Left ventricle myocardium inferior (tissue), 1 donor: ENCODE results near the gene DHRSX. TPM values are rescaled to one million over a fixed set of nuclear protein-coding genes. Genes with fewer than 3 reads are reported as not detected.
A peak's percentile ranks its signal among the peaks of the same experiment; 100 is the strongest.
"Not testable (repeated sequence)": the region's sequence is repeated elsewhere in the genome, so short reads cannot be mapped to it uniquely, and the experiment has no call there.

Experiments used
- DNase-seq: peaks from one replicate; pipeline ENCODE4 v3.0.0-alpha.2; 2020
- H3K27ac ChIP-seq: fragments of 200-600 bp; replicated peaks from 2 replicates; pipeline ENCODE4 v1.8.0; 2021
- H3K27me3 ChIP-seq: fragments of 200-600 bp; 2 replicates; pipeline ENCODE4 v1.8.0; 2021; ENCODE audit warnings: low read depth
- H3K36me3 ChIP-seq: fragments of 200-600 bp; 2 replicates; pipeline ENCODE4 v1.8.0; 2021
- H3K4me1 ChIP-seq: fragments of 200-600 bp; 2 replicates; pipeline ENCODE4 v1.8.0; 2021
- H3K4me3 ChIP-seq: fragments of 200-600 bp; 2 replicates; pipeline ENCODE4 v1.8.0; 2021; ENCODE audit warnings: mild to moderate bottlenecking, moderate library complexity
- H3K9me3 ChIP-seq: fragments of 200-600 bp; replicated peaks from 2 replicates; pipeline ENCODE4 v1.8.0; 2021
- CTCF ChIP-seq: fragments of 200-600 bp; IDR thresholded peaks from 2 replicates; pipeline ENCODE4 v1.8.0; 2021; ENCODE audit warnings: antibody characterized with exemption, mild to moderate bottlenecking, borderline replicate concordance
- intact Hi-C: fragments of 100-400 bp; cut with micrococcal nuclease; formaldehyde crosslinking; loops from one replicate; pipeline ENCODE4 v1.11.0; 2022
- total RNA-seq: library from RNA; stranded (reverse); fragmentation: NEBNext Ultra II Directional; extraction: Animal tissue kit (Norgen Biotek cat#: 25700); gene quantifications from one replicate; pipeline ENCODE4 v1.2.1, GENCODE V29; 2021
- donor health status: DM: no; HTN: yes; CAD: no; lungs with severe emphysema.

Gene DHRSX
- total RNA-seq, 1 donor from 2014 or later = 35.3 TPM

- Histone ChIP-seq H3K4me3 (no peak overlapping the region), H3K36me3 (no peaks in the 10 kb centered on the region), H3K27me3 (no peaks in the 10 kb centered on the region), H3K4me1 (peaks cover 2% of the 10 kb centered on the region), H3K9me3 (no peaks in the 10 kb centered on the region), H3K27ac (peak overlapping the region; percentile 38)
- no peak for TF ChIP-seq CTCF
- intact Hi-C loops = no loop called here
- DNase-seq = no peak
These were observed 37.4 kb upstream of the DHRSX start for GRCh38 chrX:2538031-2538757.

GRCh38 chrX:2536974-2537373 is 36.2 kb upstream of the DHRSX start:
- H3K4me3 ChIP-seq = no peak overlapping the region
- H3K36me3 ChIP-seq = no peaks in the 10 kb centered on the region
- intact Hi-C loops = no loop called here
- DNase-seq = peak; percentile 27
- TF ChIP-seq CTCF = no peak
- H3K9me3 ChIP-seq = no peaks in the 10 kb centered on the region
- peak overlapping the region; percentile 38 for H3K27ac ChIP-seq
- no peaks in the 10 kb centered on the region for H3K4me1 ChIP-seq
- no peaks in the 10 kb centered on the region for H3K27me3 ChIP-seq

- intact Hi-C loops = no loop called here
These were observed 35.4 kb upstream of the DHRSX start for GRCh38 chrX:2536141-2536540.

GRCh38 chrX:2534261-2535021 is 33.7 kb upstream of the DHRSX start:
- H3K27me3 ChIP-seq, H3K36me3 ChIP-seq, H3K9me3 ChIP-seq, H3K4me3 ChIP-seq, H3K4me1 ChIP-seq, DNase-seq, H3K27ac ChIP-seq, intact Hi-C loops: not testable (repeated sequence)

More at GRCh38 chrX:2536141-2536540, 35.4 kb upstream of the DHRSX start:
- no peak for DNase-seq
- Histone ChIP-seq H3K27me3 (no peaks in the 10 kb centered on the region), H3K36me3 (no peaks in the 10 kb centered on the region), H3K27ac (no peak overlapping the region), H3K4me1 (no peaks in the 10 kb centered on the region), H3K9me3 (no peaks in the 10 kb centered on the region), H3K4me3 (no peak overlapping the region)
- TF ChIP-seq CTCF = no peak

- intact Hi-C loops = no loop called here
- no peak for DNase-seq
- H3K27me3 ChIP-seq = no peaks in the 10 kb centered on the region
- H3K4me1 ChIP-seq = no peaks in the 10 kb centered on the region
- no peak for TF ChIP-seq CTCF
- no peaks in the 10 kb centered on the region for H3K9me3 ChIP-seq
- H3K4me3 ChIP-seq = no peak overlapping the region
- no peaks in the 10 kb centered on the region for H3K36me3 ChIP-seq
- H3K27ac ChIP-seq = no peak overlapping the region
These were observed 32.6 kb upstream of the DHRSX start for GRCh38 chrX:2533424-2533823.

- no peak for TF ChIP-seq CTCF
- no peak for DNase-seq
- intact Hi-C loops = no loop called here
- Histone ChIP-seq H3K27ac (no peak overlapping the region), H3K27me3 (peaks cover 7% of the 10 kb centered on the region), H3K4me3 (no peak overlapping the region), H3K4me1 (no peaks in the 10 kb centered on the region), H3K9me3 (no peaks in the 10 kb centered on the region), H3K36me3 (no peaks in the 10 kb centered on the region)
These were observed 25.6 kb upstream of the DHRSX start for GRCh38 chrX:2526390-2526789.
